DND-41 (cell line): ENCODE measurements around the gene CC2D1A.
"Not testable (repeated sequence)": the region's sequence is repeated elsewhere in the genome, so short reads cannot be mapped to it uniquely, and the experiment has no call there.

Experiments used
- ATAC-seq: fragments of 200-7000 bp; cut with Tn5 transposase; 3 replicates; pipeline ENCODE4 v1.9.1; 2021; ENCODE audit warnings: low read depth; ENCODE audit not compliant: insufficient read depth
- DNase-seq: peaks from one replicate; pipeline ENCODE4 v3.0.0-alpha.2; 2020
- H2AFZ ChIP-seq: 2 replicates; pipeline ENCODE4 v1.6.0; 2012; ENCODE audit warnings: low read depth, low read length
- H3K27ac ChIP-seq: 2 replicates; pipeline ENCODE4 v1.5.1; 2012; ENCODE audit warnings: low read length, inconsistent platforms
- H3K27me3 ChIP-seq: fragments of 200-600 bp; sonication (generic); 2 replicates; pipeline ENCODE4 v1.6.0; 2012; ENCODE audit warnings: low read length, mild to moderate bottlenecking, inconsistent platforms; ENCODE audit not compliant: insufficient read depth, poor library complexity
- H3K36me3 ChIP-seq: 2 replicates; pipeline ENCODE4 v1.5.1; 2012; ENCODE audit warnings: low read length, inconsistent platforms; ENCODE audit not compliant: insufficient read depth
- H3K4me1 ChIP-seq: 2 replicates; pipeline ENCODE4 v1.5.1; 2012; ENCODE audit warnings: mild to moderate bottlenecking, low read length; ENCODE audit not compliant: insufficient read depth
- H3K4me2 ChIP-seq: 2 replicates; pipeline ENCODE4 v1.6.0; 2012; ENCODE audit warnings: mild to moderate bottlenecking, moderate library complexity, low read length, inconsistent platforms; ENCODE audit not compliant: insufficient read depth
- H3K4me3 ChIP-seq, 2 experiments: fragments of 200-600 bp in 1 of 2; shearing (Covaris generic) in 1 of 2; 2 replicates each; pipeline ENCODE4 v1.5.1; 2012 to 2016; ENCODE audit warnings: inconsistent platforms in 2 of 2, low read length in 2 of 2, mild to moderate bottlenecking in 2 of 2, low read depth in 1 of 2, moderate library complexity in 1 of 2
- H3K79me2 ChIP-seq: 2 replicates; pipeline ENCODE4 v1.6.0; 2012; ENCODE audit warnings: low read length, inconsistent platforms; ENCODE audit not compliant: insufficient read depth
- H3K9ac ChIP-seq: 2 replicates; pipeline ENCODE4 v1.6.0; 2012; ENCODE audit warnings: low read depth, mild to moderate bottlenecking, inconsistent platforms, low read length, moderate library complexity
- H3K9me3 ChIP-seq: 2 replicates; pipeline ENCODE4 v1.5.1; 2012; ENCODE audit warnings: low read length, moderate library complexity, mild to moderate bottlenecking, inconsistent platforms; ENCODE audit not compliant: insufficient read depth, severe bottlenecking
- H4K20me1 ChIP-seq: 2 replicates; pipeline ENCODE4 v1.6.0; 2012; ENCODE audit warnings: low read length; ENCODE audit not compliant: insufficient read depth
- EZH2 ChIP-seq: IDR thresholded peaks from 3 replicates; pipeline ENCODE4 v1.6.1; 2012; ENCODE audit warnings: borderline replicate concordance, low read depth, mild to moderate bottlenecking, moderate library complexity, low read length, inconsistent platforms; ENCODE audit not compliant: severe bottlenecking
- TF ChIP-seq, protein P1 (sequence below): IDR thresholded peaks from 2 replicates; pipeline ENCODE4 v1.5.1; 2012; ENCODE audit warnings: borderline replicate concordance, low read length, moderate library complexity, mild to moderate bottlenecking; ENCODE audit not compliant: poor library complexity, severe bottlenecking; ENCODE audit errors: extremely low read depth

Gene CC2D1A

DNA sequence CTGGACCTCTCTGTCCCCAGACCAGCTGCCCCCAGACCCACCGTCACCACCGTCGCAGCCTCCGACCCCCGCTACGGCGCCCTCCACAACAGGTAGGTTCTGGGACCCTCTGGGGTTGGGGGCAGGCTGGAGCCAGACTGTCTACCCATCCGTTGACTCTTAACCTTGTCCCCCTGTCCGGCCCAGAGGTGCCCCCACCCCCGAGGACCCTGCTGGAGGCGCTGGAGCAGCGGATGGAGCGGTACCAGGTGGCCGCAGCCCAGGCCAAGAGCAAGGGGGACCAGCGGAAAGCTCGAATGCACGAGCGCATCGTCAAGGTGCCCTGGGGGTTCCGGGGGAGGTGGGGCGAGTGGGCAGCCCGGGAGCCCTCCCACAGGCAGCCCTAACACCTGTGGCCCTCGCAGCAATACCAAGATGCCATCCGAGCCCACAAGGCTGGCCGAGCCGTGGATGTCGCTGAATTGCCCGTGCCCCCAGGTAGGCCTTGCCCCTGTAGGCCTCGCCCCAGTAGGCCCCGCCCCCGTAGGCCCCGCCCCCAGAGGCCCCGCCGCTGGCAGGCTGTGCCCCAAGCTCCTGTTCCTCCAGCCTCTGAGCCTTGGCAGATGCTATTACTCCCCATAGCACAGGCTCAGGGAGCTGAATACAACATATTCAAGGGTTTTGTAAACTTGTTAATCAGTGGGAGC is 12.9 kb downstream of the CC2D1A start:
- no peaks in the 10 kb centered on the region for H3K4me1 ChIP-seq
- H3K36me3 ChIP-seq, result peaks cover 76% of the 10 kb centered on the region
- no peaks in the 10 kb centered on the region for H3K27me3 ChIP-seq
- H3K4me3 ChIP-seq, result no peak overlapping the region
- no peaks in the 10 kb centered on the region for H4K20me1 ChIP-seq
- H2AFZ ChIP-seq, result no peak overlapping the region
- no peak for TF ChIP-seq EZH2
- TF ChIP-seq, protein P1, sequence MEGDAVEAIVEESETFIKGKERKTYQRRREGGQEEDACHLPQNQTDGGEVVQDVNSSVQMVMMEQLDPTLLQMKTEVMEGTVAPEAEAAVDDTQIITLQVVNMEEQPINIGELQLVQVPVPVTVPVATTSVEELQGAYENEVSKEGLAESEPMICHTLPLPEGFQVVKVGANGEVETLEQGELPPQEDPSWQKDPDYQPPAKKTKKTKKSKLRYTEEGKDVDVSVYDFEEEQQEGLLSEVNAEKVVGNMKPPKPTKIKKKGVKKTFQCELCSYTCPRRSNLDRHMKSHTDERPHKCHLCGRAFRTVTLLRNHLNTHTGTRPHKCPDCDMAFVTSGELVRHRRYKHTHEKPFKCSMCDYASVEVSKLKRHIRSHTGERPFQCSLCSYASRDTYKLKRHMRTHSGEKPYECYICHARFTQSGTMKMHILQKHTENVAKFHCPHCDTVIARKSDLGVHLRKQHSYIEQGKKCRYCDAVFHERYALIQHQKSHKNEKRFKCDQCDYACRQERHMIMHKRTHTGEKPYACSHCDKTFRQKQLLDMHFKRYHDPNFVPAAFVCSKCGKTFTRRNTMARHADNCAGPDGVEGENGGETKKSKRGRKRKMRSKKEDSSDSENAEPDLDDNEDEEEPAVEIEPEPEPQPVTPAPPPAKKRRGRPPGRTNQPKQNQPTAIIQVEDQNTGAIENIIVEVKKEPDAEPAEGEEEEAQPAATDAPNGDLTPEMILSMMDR, result no peak
- no peak overlapping the region for H3K27ac ChIP-seq
- no peak overlapping the region for H3K4me2 ChIP-seq
- H3K9ac ChIP-seq, result no peak overlapping the region
- no peaks in the 10 kb centered on the region for H3K79me2 ChIP-seq
- peaks cover 4% of the 10 kb centered on the region for H3K9me3 ChIP-seq
- DNase-seq (no peak), ATAC-seq (no peak)

DNA sequence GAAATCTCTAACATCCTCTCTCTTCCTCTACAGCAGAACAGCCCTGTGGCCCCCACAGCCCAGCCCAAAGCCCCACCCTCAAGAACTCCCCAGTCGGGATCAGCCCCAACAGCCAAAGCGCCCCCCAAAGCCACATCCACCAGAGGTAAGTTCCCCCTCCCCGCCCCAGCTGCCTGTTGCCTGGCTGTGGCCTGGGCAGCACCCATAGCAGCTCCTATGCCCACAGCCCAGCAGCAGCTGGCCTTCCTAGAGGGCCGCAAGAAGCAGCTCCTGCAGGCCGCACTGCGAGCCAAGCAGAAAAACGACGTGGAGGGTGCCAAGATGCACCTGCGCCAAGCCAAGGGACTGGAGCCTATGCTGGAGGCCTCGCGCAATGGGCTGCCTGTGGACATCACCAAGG is 14.5 kb downstream of the CC2D1A start:
- Histone ChIP-seq H3K4me3 (no peak overlapping the region), H3K4me2 (no peak overlapping the region), H3K4me1 (no peaks in the 10 kb centered on the region), H3K9ac (no peak overlapping the region), H2AFZ (no peak overlapping the region), H4K20me1 (no peaks in the 10 kb centered on the region), H3K79me2 (no peaks in the 10 kb centered on the region), H3K9me3 (peaks cover 4% of the 10 kb centered on the region), H3K36me3 (peaks cover 73% of the 10 kb centered on the region), H3K27me3 (no peaks in the 10 kb centered on the region), H3K27ac (no peak overlapping the region)
- no peak for ATAC-seq
- DNase-seq, result no peak
- TF ChIP-seq, protein P1, result no peak
- TF ChIP-seq EZH2, result no peak

DNA sequence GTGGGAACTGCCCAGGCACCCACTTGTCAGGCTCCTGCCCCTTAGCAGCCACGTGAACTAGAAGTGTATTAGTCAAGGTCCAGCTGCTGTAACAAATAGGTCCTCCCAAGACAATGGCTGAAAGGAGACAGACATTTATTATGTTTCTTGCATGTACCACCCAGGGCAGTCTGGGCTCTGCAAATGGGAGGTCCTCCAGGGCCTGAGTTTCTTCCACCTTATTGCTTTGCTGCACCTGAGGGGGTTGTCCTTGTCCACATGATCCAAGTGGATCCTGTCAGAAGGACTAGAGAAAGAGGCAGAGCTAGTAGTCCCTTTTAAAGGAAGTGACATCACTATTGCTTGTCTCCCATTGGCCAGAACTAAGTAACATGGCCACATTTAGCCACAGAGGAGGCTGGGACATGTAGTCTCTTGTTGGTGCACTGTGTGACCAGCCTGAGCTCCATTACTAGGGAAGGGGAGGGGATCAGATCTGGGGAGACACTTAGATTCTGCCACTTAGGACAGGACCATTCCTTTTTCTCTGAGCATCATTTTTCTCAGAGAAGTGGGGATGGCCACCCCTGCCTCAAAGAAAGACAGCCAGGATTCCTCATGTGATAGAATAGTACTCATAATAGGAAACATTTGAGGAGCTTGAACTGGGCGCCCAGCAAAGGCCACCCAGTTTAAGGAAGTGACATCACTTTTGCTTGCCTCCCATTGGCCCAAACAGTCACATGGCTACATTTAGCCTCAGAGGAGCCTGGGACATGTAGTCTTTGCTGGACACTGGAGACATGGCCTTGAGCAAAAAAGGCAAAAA is 15.1 kb downstream of the CC2D1A start:
- ATAC-seq (peak; percentile 88), DNase-seq (peak; percentile 47)
- TF ChIP-seq, protein P1, result no peak
- no peak for TF ChIP-seq EZH2
- H3K79me2 ChIP-seq, result no peaks in the 10 kb centered on the region
- H3K4me2 ChIP-seq, result no peak overlapping the region
- H2AFZ ChIP-seq, result 0 out of 2 replicates have a peak overlapping the region, but pooled peaks have one; percentile 46
- H4K20me1 ChIP-seq, result no peaks in the 10 kb centered on the region
- peaks cover 69% of the 10 kb centered on the region for H3K36me3 ChIP-seq
- peaks cover 4% of the 10 kb centered on the region for H3K9me3 ChIP-seq
- no peaks in the 10 kb centered on the region for H3K27me3 ChIP-seq
- H3K4me3 ChIP-seq, result no peak overlapping the region
- 0 out of 2 replicates have a peak overlapping the region, but pooled peaks have one; percentile 12 for H3K27ac ChIP-seq
- H3K9ac ChIP-seq, result no peak overlapping the region
- no peaks in the 10 kb centered on the region for H3K4me1 ChIP-seq

DNA sequence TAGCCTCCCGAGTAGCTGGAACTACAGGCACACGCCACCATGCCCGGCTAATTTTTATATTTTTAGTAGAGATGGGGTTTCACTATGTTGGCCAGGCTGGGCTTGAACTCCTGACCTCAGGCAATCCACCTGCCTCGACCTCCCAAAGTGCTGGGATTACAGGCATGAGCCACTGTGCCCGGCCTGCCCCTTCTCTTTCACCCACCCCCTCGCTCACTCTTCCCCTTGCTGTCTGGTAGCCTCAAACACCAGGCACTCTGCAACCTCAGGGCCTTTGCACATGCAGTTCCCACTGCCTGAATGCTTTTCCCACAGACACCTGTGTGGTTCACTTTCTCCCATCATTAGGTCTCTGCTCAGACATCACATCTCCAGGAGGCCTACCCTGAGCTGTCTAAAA is 16.1 kb downstream of the CC2D1A start:
- H3K4me3 ChIP-seq, H3K27me3 ChIP-seq: not testable (repeated sequence)
- peaks cover 78% of the 10 kb centered on the region for H3K36me3 ChIP-seq

More for the DNA sequence above, 16.1 kb downstream of the CC2D1A start:
- not testable (repeated sequence) for H3K27ac ChIP-seq, H4K20me1 ChIP-seq, H2AFZ ChIP-seq, DNase-seq, H3K9ac ChIP-seq, H3K79me2 ChIP-seq, ATAC-seq, H3K9me3 ChIP-seq, H3K4me1 ChIP-seq, H3K4me2 ChIP-seq
